Measurements from ENCODE around the gene UGT1A5. TPM values are rescaled to one million over a fixed set of nuclear protein-coding genes. Genes with fewer than 3 reads are reported as not detected.

UGT1A5 gene
- polyA plus RNA-seq, 1 donor from 2014 or later = not detected

- H4K20me1 ChIP-seq (ENCODE audit: insufficient read depth) = no peaks in the 10 kb centered on the region
- H3K27me3 ChIP-seq (ENCODE audit: insufficient read depth, low read depth, low read length) = no peaks in the 10 kb centered on the region
- H3K9me3 ChIP-seq (ENCODE audit: low read length) = no peaks in the 10 kb centered on the region
These were observed 104.1 kb downstream of the UGT1A5 start for GRCh38 chr2:233816771-233817170.

GRCh38 chr2:233817361-233817911 is 104.7 kb downstream of the UGT1A5 start:
- H3K4me2 ChIP-seq (ENCODE audit: low read length) = no peak overlapping the region
- no peaks in the 10 kb centered on the region for H3F3A ChIP-seq (ENCODE audit: insufficient read depth, low read length, poor library complexity, severe bottlenecking)
- H3K9me2 ChIP-seq (ENCODE audit: insufficient read depth, low read length) = no peaks in the 10 kb centered on the region
- H4K20me1 ChIP-seq (ENCODE audit: insufficient read depth) = no peaks in the 10 kb centered on the region
- H3K36me3 ChIP-seq (ENCODE audit: insufficient read depth, low read length) = no peaks in the 10 kb centered on the region
- no peak overlapping the region for H3K9ac ChIP-seq (ENCODE audit: low read length)
- no peaks in the 10 kb centered on the region for H3K9me3 ChIP-seq (ENCODE audit: low read length)
- no peaks in the 10 kb centered on the region for H3K27me3 ChIP-seq (ENCODE audit: insufficient read depth, low read depth, low read length)
- no peaks in the 10 kb centered on the region for H3K79me2 ChIP-seq (replicated peaks; ENCODE audit: insufficient read depth, low read length)
- H3K4me3 ChIP-seq (ENCODE audit: low read length) = no peak overlapping the region
- H2AFZ ChIP-seq (ENCODE audit: low read depth, low read length) = no peak overlapping the region
- H3K27ac ChIP-seq (ENCODE audit: low read length) = no peak overlapping the region
- TF ChIP-seq EZH2 (IDR thresholded peaks at IDR 0.05; ENCODE audit: borderline replicate concordance, insufficient read depth, low read length, poor library complexity, severe bottlenecking) = no peak
- TF ChIP-seq RAD21 (conservative IDR thresholded peaks at IDR 0.05) = no peak
- TF ChIP-seq EP300 (conservative IDR thresholded peaks at IDR 0.05; ENCODE audit: poor library complexity, severe bottlenecking) = no peak
- TF ChIP-seq MXI1 (conservative IDR thresholded peaks at IDR 0.05; ENCODE audit: poor library complexity, severe bottlenecking) = no peak
- TF ChIP-seq SMC3 (conservative IDR thresholded peaks at IDR 0.05; ENCODE audit: poor library complexity) = no peak
- no peak for TF ChIP-seq CTCF (IDR thresholded peaks at IDR 0.05; ENCODE audit: poor library complexity, severe bottlenecking)
- no peak for TF ChIP-seq TAF1 (IDR thresholded peaks at IDR 0.05; ENCODE audit: low read depth)

More at GRCh38 chr2:233816771-233817170, 104.1 kb downstream of the UGT1A5 start:
- no peak overlapping the region for H2AFZ ChIP-seq (ENCODE audit: low read depth, low read length)
- H3K36me3 ChIP-seq (ENCODE audit: insufficient read depth, low read length) = no peaks in the 10 kb centered on the region
- H3K4me3 ChIP-seq (ENCODE audit: low read length) = no peak overlapping the region
- no peak overlapping the region for H3K27ac ChIP-seq (ENCODE audit: low read length)
- no peaks in the 10 kb centered on the region for H3F3A ChIP-seq (ENCODE audit: insufficient read depth, low read length, poor library complexity, severe bottlenecking)
- H3K9ac ChIP-seq (ENCODE audit: low read length) = no peak overlapping the region
- H3K9me2 ChIP-seq (ENCODE audit: insufficient read depth, low read length) = no peaks in the 10 kb centered on the region
- TF ChIP-seq POLR2AphosphoS5 (IDR thresholded peaks at IDR 0.05) (no peak), CTCF (IDR thresholded peaks at IDR 0.05; ENCODE audit: poor library complexity, severe bottlenecking) (no peak), EZH2 (IDR thresholded peaks at IDR 0.05; ENCODE audit: borderline replicate concordance, insufficient read depth, low read length, poor library complexity, severe bottlenecking) (no peak), SMC3 (conservative IDR thresholded peaks at IDR 0.05; ENCODE audit: poor library complexity) (no peak), EP300 (conservative IDR thresholded peaks at IDR 0.05; ENCODE audit: poor library complexity, severe bottlenecking) (no peak), MXI1 (conservative IDR thresholded peaks at IDR 0.05; ENCODE audit: poor library complexity, severe bottlenecking) (no peak), REST (IDR thresholded peaks at IDR 0.05; ENCODE audit: borderline replicate concordance) (no peak), TAF1 (IDR thresholded peaks at IDR 0.05; ENCODE audit: low read depth) (no peak), RAD21 (conservative IDR thresholded peaks at IDR 0.05) (no peak)
- H3K4me2 ChIP-seq (ENCODE audit: low read length) = no peak overlapping the region
- H3K79me2 ChIP-seq (replicated peaks; ENCODE audit: insufficient read depth, low read length) = no peaks in the 10 kb centered on the region

All from neural cell (in vitro differentiated cells).